Spleen (tissue), 7 donors: Measurements from ENCODE around the gene GARRE1.

Source experiments
- POLR2A ChIP-seq, 3 donors: fragments of 450-650 bp; IDR thresholded peaks; one replicate each; pipeline ENCODE4 v1.5.1; 2017; ENCODE audit warnings: antibody characterized with exemption in 3 of 3, mild to moderate bottlenecking in 1 of 3
- POLR2AphosphoS5 ChIP-seq, 3 donors: sonication (generic); formaldehyde crosslinking; IDR thresholded peaks; one replicate each; pipeline ENCODE4 v1.5.1; 2017; ENCODE audit warnings: antibody characterized with exemption in 3 of 3
- TF ChIP-seq, protein P1 (sequence below), 11 experiments: fragments of 200-600 bp in 7 of 11; fragments of 450-650 bp in 4 of 11; sonication (generic) in 4 of 11; IDR thresholded peaks in 8 of 11; conservative IDR thresholded peaks in 3 of 11; 1 replicate in 7 of 11; 2 replicates in 4 of 11; pipeline versions ENCODE4 v1.4.0 to v1.8.0; 2016 to 2021; ENCODE audit warnings: antibody characterized with exemption in 11 of 11, inconsistent platforms in 4 of 11, mild to moderate bottlenecking in 1 of 11
- donor health status: DM: no; HTN: no; CAD: no; lungs with moderate emphysema.
- donor health status: DM: no; HTN: no; CAD: no.
- donor health status: DM: no; HTN: no; CAD: no.

GRCh38 chr19:34214040-34214439 is 40.3 kb upstream of the GARRE1 start:
- TF ChIP-seq POLR2A (IDR thresholded peaks at IDR 0.05) (no peak), POLR2AphosphoS5 (IDR thresholded peaks at IDR 0.05) (no peak)
- TF ChIP-seq, protein P1, sequence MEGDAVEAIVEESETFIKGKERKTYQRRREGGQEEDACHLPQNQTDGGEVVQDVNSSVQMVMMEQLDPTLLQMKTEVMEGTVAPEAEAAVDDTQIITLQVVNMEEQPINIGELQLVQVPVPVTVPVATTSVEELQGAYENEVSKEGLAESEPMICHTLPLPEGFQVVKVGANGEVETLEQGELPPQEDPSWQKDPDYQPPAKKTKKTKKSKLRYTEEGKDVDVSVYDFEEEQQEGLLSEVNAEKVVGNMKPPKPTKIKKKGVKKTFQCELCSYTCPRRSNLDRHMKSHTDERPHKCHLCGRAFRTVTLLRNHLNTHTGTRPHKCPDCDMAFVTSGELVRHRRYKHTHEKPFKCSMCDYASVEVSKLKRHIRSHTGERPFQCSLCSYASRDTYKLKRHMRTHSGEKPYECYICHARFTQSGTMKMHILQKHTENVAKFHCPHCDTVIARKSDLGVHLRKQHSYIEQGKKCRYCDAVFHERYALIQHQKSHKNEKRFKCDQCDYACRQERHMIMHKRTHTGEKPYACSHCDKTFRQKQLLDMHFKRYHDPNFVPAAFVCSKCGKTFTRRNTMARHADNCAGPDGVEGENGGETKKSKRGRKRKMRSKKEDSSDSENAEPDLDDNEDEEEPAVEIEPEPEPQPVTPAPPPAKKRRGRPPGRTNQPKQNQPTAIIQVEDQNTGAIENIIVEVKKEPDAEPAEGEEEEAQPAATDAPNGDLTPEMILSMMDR (IDR thresholded peaks at IDR 0.05 in 8 of 11, conservative IDR thresholded peaks at IDR 0.05 in 3 of 11) = no peak
